Measurements from ENCODE around the gene DLX3. TPM values are rescaled to one million over a fixed set of nuclear protein-coding genes. Genes with fewer than 3 reads are reported as not detected.

DLX3 gene
- total RNA-seq, 1 donor from 2014 or later = 0.04 TPM

- Mint-ChIP-seq H3K9me3 (no peaks in the 10 kb centered on the region), H3K27me3 (ENCODE audit: insufficient read depth, low read depth) (peaks cover 13% of the 10 kb centered on the region), H3K4me3 (no peak overlapping the region), H3K4me1 (peaks cover 16% of the 10 kb centered on the region), H3K36me3 (no peaks in the 10 kb centered on the region), H3K27ac (no peak overlapping the region)
- Histone ChIP-seq H4K20me1 (ENCODE audit: low read depth) (no peaks in the 10 kb centered on the region), H3K79me2 (ENCODE audit: low read depth) (no peaks in the 10 kb centered on the region), H3F3A (ENCODE audit: low read depth) (no peaks in the 10 kb centered on the region), H3K4me2 (no peak overlapping the region), H3K4me3 (no peak overlapping the region), H3K4me1 (peaks cover 9% of the 10 kb centered on the region), H3K9ac (no peak overlapping the region), H3K9me3 (ENCODE audit: low read depth) (no peaks in the 10 kb centered on the region), H3K27ac (no peak overlapping the region), H3K36me3 (no peaks in the 10 kb centered on the region), H2AFZ (replicated peaks) (no peak overlapping the region), H3K27me3 (peaks cover 44% of the 10 kb centered on the region)
- TF ChIP-seq EZH2 (IDR thresholded peaks at IDR 0.05) (no peak), EZH2phosphoT487 (IDR thresholded peaks at IDR 0.05) (no peak), CTCF (IDR thresholded peaks at IDR 0.05) (no peak)
- no peak for DNase-seq (ENCODE audit: low spot score)
Observed at GRCh38 chr17:49946208-49946607, 48.8 kb downstream of the DLX3 start.

- Histone ChIP-seq H3K27ac (no peak overlapping the region), H4K20me1 (ENCODE audit: low read depth) (no peaks in the 10 kb centered on the region), H3K36me3 (no peaks in the 10 kb centered on the region), H3K4me2 (peak overlapping the region; percentile 30), H3K4me3 (no peak overlapping the region), H3K79me2 (ENCODE audit: low read depth) (no peaks in the 10 kb centered on the region), H3K4me1 (peaks cover 9% of the 10 kb centered on the region), H3K9ac (no peak overlapping the region), H3K9me3 (ENCODE audit: low read depth) (no peaks in the 10 kb centered on the region), H2AFZ (replicated peaks) (peak overlapping the region; percentile 4), H3F3A (ENCODE audit: low read depth) (no peaks in the 10 kb centered on the region), H3K27me3 (peaks cover 30% of the 10 kb centered on the region)
- Mint-ChIP-seq H3K9me3 (no peaks in the 10 kb centered on the region), H3K36me3 (no peaks in the 10 kb centered on the region), H3K4me3 (no peak overlapping the region), H3K4me1 (peaks cover 16% of the 10 kb centered on the region), H3K27me3 (ENCODE audit: insufficient read depth, low read depth) (peaks cover 11% of the 10 kb centered on the region), H3K27ac (no peak overlapping the region)
- peak; percentile 59 for DNase-seq (ENCODE audit: low spot score)
- TF ChIP-seq EZH2 (IDR thresholded peaks at IDR 0.05) = no peak
- TF ChIP-seq CTCF (IDR thresholded peaks at IDR 0.05) = no peak
- TF ChIP-seq EZH2phosphoT487 (IDR thresholded peaks at IDR 0.05) = no peak
Observed at GRCh38 chr17:49944273-49944870, 50.7 kb downstream of the DLX3 start.

- peaks cover 9% of the 10 kb centered on the region for H3K27me3 Mint-ChIP-seq (ENCODE audit: insufficient read depth, low read depth)
- H3K79me2 ChIP-seq (ENCODE audit: low read depth) = no peaks in the 10 kb centered on the region
- no peaks in the 10 kb centered on the region for H3K9me3 Mint-ChIP-seq
Observed at GRCh38 chr17:49942947-49943346, 52.1 kb downstream of the DLX3 start.

More at GRCh38 chr17:49942947-49943346, 52.1 kb downstream of the DLX3 start:
- no peak overlapping the region for H3K27ac Mint-ChIP-seq
- DNase-seq (ENCODE audit: low spot score) = no peak
- Histone ChIP-seq H3K4me1 (peaks cover 9% of the 10 kb centered on the region), H3F3A (ENCODE audit: low read depth) (no peaks in the 10 kb centered on the region), H3K27ac (no peak overlapping the region), H3K4me3 (no peak overlapping the region), H3K9ac (no peak overlapping the region), H3K36me3 (no peaks in the 10 kb centered on the region), H2AFZ (replicated peaks) (no peak overlapping the region), H3K27me3 (peaks cover 30% of the 10 kb centered on the region), H3K4me2 (no peak overlapping the region), H3K9me3 (ENCODE audit: low read depth) (no peaks in the 10 kb centered on the region), H4K20me1 (ENCODE audit: low read depth) (no peaks in the 10 kb centered on the region)
- TF ChIP-seq EZH2phosphoT487 (IDR thresholded peaks at IDR 0.05) (no peak), EZH2 (IDR thresholded peaks at IDR 0.05) (no peak), CTCF (IDR thresholded peaks at IDR 0.05) (no peak)
- H3K4me3 Mint-ChIP-seq = no peak overlapping the region
- H3K4me1 Mint-ChIP-seq = peaks cover 13% of the 10 kb centered on the region
- H3K36me3 Mint-ChIP-seq = no peaks in the 10 kb centered on the region

Data from neural progenitor cell (in vitro differentiated cells).